GM23338 (cell line): ENCODE measurements around the gene MSMB.

ENCODE experiments used
- CREB1 ChIP-seq: fragments of 250-450 bp; sonication (Bioruptor Pico); IDR thresholded peaks from 2 replicates; pipeline ENCODE4 v1.5.0; 2020; ENCODE audit warnings: low read depth, mild to moderate bottlenecking, moderate library complexity
- CTCF ChIP-seq, 2 experiments: fragments of 200-600 bp in 1 of 2; sonication (generic) in 1 of 2; conservative IDR thresholded peaks; 2 replicates each; pipeline versions ENCODE4 v1.5.1 to v1.6.1; 2016 to 2017; ENCODE audit warnings: antibody characterized with exemption in 2 of 2, low read depth in 2 of 2, mild to moderate bottlenecking in 2 of 2, moderate library complexity in 1 of 2
- EZH2 ChIP-seq: fragments of 200-600 bp; sonication (generic); IDR thresholded peaks from one replicate; pipeline ENCODE4 v1.8.0; 2017; ENCODE audit warnings: antibody characterized with exemption, mild to moderate bottlenecking, low read depth; ENCODE audit not compliant: unreplicated experiment
- EZH2phosphoT487 ChIP-seq: fragments of 200-600 bp; sonication (generic); IDR thresholded peaks from one replicate; pipeline ENCODE4 v1.8.1; 2018; ENCODE audit warnings: antibody characterized with exemption; ENCODE audit not compliant: unreplicated experiment
- POLR2AphosphoS5 ChIP-seq: IDR thresholded peaks from 2 replicates; pipeline ENCODE4 v1.6.1; 2016; ENCODE audit warnings: antibody characterized with exemption, low read depth
- STAT1 ChIP-seq: IDR thresholded peaks from one replicate; pipeline ENCODE4 v1.6.1; 2016; ENCODE audit warnings: antibody characterized with exemption; ENCODE audit not compliant: unreplicated experiment
- ZNF114 ChIP-seq: fragments of 250-450 bp; sonication (Bioruptor Pico); IDR thresholded peaks from 2 replicates; pipeline ENCODE4 v1.5.0; 2020; ENCODE audit warnings: mild to moderate bottlenecking, moderate library complexity
- ZNF462 ChIP-seq: fragments of 250-450 bp; sonication (Bioruptor Pico); IDR thresholded peaks from 2 replicates; pipeline ENCODE4 v1.5.0; 2020; ENCODE audit warnings: mild to moderate bottlenecking, moderate library complexity

- no peak for TF ChIP-seq POLR2AphosphoS5
- TF ChIP-seq CTCF (conservative IDR thresholded peaks at IDR 0.05; ENCODE audit: low read depth in 2 of 2), result no peak
- no peak for TF ChIP-seq CREB1 (CRISPR knock-in tag)
- no peak for TF ChIP-seq EZH2phosphoT487
- no peak for TF ChIP-seq EZH2
- no peak for TF ChIP-seq ZNF114
- TF ChIP-seq ZNF462, result no peak
- no peak for TF ChIP-seq STAT1
Measured at GRCh38 chr10:46064269-46064817, 18.3 kb upstream of the MSMB start.
